ENCODE measurements around the gene SLX4.

Gene SLX4

DNA sequence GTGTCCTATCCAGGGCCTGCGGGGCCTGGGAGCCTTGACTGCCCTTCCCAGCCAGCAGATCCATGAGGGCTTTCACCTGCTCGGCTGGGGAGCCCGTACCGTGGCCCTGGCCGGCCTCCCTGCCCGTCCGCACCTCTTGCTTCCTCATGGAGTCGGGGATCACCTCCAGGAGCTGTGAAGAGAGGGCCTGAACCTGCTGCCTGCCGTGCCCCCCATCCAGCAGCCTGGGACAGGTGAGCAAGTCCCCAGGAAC is 46.6 kb downstream of the SLX4 start:
- DNase-seq, result no peak
- intact Hi-C loops (cut with DNase I), result no loop called here

DNA sequence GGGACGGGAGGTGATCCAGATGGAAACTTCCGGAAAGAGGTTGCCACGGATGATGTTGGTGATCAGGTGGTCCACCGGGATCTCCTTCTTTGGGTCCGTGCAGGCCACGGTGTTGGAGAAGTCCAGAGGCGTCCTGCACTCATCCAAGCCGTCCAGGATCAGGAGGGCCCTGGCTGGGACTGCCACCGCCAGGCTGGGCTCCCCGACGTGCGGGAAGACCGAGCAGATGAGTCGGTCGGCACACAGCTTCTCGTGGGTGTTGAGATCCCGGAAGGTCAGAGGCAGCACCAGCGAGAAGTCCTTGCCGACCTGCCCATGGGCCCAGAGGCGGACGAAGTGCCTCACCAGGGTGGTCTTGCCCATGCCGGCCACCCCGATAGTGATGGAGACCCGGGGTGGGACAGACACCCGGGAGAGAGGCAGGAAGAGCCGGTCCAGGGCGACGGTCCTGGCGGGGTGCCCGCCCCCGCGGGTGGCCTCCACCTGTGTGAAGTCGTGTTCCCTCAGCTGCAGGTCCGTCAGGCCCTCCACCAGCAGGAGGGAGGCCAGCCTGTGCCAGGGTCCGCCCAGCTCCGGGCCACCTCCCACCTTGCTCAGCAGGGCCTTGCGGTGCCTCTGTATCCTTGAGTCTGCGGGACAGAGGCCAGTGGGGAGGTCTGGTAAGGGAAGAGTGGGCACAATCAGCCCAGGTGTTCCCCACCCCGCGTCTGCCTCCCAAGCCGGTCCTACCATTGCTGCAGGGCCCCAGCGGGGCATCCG is 47.1 kb downstream of the SLX4 start:
- DNase-seq, result peak in 1 of 10 donors; percentile 77
- intact Hi-C loops (cut with DNase I), result no loop called here

DNA sequence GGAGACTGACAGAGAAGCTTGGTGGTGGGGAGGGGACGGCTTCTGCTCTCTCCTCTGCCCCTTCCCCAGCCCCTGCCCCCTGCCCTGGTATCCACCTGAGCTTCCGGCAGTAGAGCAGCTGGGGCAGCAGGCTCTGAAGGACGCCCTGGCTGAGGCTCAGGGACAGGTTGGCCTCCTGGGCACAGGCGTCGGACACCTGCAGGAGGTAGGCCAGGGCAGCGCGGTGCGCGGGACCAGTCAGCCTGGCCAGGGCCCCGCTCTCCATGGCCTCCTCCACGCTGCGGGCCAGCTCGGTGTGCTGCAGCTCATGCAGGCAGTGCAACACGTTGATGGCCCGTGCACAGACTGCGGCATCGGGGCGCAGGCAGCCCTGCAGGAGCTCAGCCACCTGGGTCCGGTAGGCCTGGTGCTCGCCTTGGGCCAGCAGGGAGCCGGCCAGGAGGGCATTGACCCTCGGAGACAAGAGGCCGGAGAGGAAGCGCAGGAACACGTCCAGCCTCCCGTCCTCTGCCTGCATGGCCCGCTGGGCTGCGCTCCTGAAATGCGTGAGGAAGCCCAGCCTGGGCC is 48.4 kb downstream of the SLX4 start:
- intact Hi-C loops (cut with DNase I), result no loop called here
- peak in 2 of 10 donors; percentile 66 to 80 for DNase-seq

DNA sequence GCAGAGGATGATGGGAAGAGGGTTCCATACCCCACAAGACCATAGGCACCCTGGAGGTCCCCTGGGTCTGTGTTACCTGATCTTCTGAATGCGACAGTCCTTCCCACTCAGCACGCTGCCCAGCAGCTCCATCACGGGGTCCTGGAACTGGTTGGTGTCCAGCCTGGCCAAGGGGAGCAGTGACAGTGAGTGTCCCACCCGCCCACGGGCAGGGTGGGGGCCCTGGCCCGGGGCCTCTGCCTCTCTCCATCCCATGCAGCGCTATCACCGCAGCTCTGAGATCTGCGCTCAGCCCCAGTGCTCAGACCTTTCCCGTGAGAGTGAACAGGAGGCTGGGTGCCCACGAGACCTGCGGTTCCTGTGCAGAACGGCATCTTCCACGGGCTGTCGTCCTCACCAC is 49.8 kb downstream of the SLX4 start:
- peak in 2 of 10 donors; percentile 40 to 52 for DNase-seq
- intact Hi-C loops (cut with DNase I), result no loop called here

DNA sequence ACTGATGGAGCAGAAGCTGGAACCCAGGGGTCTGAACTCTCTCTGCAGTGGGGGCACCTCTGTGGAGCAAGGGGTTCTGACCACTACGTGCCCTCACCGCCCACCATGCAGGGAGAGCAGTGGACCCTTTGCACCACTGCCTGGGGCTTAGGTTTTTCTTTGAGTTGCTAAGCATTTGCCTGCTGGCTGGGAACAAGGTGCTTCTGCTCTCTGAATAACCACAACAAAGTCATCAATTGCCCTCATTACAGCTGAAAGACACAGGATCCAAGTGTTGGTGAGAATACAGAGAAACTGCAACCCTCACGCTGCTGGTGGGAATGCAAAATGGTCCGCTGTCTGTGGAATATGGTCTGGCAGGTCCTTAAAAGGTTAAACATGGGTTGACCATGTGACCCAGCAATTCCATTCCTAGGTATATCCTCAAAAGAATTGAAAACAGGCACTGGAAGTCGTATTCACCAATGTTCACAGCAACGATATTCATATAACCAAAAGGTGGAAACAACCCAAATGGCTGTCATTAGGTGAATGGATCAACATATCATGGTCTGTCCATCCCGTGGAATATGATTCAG is 57.0 kb downstream of the SLX4 start:
- intact Hi-C loops (cut with DNase I), result no loop called here
- DNase-seq, result peak in 2 of 10 donors; percentile 31 to 36

DNA sequence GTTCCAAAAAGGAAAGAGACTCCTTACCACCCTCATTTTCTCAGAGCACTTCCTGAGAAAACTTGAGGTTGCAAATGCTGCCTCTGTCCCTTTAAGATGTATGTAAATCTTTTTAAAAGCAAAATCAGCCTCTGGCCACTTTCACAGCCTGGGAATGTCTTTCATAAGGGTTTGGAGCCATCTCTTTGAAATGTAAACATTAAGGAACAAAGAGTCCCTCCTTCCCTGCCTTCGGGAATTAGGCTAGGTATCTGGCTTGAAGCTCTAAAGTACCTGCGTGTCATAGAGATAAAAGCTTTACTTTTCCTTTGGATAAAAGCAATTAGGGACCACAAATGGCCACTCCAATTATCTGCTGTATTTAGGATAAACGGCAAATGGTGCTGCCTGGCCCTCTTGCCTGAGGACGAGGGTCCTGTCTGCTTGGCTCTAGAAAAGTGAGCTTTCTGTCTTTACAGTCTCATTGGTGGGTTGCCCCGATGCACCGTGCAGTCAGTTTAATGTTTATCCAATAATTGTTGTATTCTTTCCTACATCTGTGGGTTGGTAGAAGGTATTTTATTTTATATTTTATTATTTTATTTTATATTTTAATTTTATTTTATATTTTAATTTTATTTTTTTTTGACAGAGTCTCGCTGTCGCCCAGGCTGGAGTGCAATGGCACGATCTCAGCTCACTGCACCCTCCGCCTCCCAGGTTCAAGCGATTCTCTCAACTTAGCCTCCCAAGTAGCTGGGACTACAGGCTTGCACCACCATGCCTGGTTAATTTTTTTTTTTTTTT is 58.1 kb downstream of the SLX4 start:
- DNase-seq, result peak in 2 of 10 donors; percentile 13 to 34
- intact Hi-C loops (cut with DNase I), result no loop called here

DNA sequence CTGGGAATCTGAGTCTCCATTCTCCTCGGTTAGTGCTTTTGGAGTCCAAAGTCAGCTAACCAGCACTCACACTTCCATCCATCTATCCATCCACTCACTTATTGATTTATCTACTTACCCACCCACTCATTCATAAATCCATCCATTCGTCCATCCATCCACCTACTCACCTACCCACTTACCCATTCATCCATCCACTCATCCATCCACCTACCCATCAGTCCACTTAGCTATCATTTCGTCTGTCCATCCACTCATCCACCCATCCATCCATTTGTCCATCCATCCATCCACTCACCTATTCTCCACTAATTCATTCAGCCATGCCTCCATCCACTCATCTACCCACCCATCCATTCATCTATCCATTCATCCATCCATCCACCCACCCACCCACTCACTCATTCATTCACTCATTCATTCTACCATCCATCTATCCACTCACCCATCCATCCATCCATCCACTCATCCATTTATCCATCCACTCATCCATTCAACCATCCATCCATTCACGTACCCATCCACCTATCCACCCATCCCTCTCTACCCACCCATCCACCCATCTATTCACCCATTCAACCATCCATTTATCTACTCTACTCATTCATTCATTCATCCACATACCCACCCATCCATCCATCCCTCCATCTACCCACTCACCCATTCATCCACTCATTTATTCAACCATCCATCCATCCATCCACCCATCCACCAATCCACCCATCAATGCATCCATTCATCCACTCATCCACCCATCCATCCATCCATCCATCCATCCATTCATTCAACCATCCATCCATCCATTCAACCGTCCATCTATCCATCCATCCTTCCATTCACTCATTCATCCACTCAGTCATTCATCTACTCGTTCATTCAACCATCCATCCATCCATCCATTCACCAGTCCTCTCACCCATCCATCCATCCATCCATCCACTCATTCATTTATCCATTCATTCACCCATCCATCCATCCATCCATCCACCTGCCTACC is 60.3 kb downstream of the SLX4 start:
- no peak for DNase-seq
- intact Hi-C loops (cut with DNase I), result no loop called here

DNA sequence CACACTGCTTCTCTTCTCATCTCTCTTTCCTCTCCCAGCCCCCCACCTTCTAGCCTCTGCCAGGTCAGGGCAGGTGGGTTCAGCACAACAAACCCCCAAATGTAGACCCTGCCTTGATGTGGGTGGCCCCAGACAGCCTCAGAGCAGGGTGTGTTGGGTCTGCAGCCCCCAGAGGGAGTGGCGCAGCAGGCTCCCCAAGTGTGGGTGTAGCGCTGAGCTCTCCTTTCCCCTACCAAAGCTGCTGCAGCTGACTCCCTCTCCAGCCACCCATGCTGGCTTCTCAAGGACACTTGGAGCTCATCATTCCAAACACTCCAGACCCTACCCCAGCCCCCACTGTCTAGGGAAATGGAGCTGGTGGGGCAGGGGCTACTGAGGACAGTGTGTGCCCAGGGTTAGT is 61.5 kb downstream of the SLX4 start:
- peak in 1 of 10 donors; percentile 55 for DNase-seq
- intact Hi-C loops (cut with DNase I), result no loop called here

DNA sequence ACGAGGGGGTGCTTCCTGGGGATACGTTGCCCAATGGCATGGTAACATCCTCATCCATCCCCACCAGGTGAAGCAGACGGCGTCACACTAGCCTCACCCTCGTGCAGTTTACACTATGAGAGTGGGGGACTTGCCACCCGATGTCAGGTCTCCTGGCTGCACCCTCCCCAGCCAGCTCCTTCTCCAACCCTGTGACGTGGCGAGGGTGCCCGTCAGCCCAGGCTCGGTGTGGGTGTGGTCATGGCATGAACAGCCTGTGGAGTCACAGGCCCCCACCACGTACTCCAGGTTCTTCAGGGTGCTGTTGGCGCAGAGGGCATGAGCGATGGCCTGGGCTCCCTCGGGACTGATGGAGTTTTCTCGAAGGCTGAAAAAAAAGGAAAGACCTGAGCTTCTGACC is 62.5 kb downstream of the SLX4 start:
- peak in 1 of 10 donors; percentile 57 for DNase-seq
- intact Hi-C loops (cut with DNase I), result no loop called here

DNA sequence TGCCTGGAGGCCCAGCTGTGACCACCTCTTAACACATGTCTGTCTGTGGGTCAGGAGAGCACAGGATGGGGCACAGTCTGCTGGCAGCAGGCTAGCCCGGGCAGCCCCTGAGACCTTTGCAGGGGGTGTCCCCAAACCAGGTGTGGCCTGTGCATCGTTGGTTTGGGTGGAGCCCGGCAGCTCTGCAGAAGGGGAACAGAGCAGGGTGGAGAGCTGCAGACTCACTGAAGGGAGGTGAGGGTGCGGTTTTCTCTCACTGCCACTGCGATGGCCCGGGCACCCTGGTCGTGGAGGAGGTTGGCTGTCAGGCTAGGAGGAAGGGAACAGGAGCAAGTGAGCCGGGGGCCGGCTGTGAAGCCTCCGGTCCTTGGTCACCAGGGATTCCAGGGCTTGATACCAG is 63.0 kb downstream of the SLX4 start:
- intact Hi-C loops (cut with DNase I), result no loop called here
- DNase-seq, result no peak

DNA sequence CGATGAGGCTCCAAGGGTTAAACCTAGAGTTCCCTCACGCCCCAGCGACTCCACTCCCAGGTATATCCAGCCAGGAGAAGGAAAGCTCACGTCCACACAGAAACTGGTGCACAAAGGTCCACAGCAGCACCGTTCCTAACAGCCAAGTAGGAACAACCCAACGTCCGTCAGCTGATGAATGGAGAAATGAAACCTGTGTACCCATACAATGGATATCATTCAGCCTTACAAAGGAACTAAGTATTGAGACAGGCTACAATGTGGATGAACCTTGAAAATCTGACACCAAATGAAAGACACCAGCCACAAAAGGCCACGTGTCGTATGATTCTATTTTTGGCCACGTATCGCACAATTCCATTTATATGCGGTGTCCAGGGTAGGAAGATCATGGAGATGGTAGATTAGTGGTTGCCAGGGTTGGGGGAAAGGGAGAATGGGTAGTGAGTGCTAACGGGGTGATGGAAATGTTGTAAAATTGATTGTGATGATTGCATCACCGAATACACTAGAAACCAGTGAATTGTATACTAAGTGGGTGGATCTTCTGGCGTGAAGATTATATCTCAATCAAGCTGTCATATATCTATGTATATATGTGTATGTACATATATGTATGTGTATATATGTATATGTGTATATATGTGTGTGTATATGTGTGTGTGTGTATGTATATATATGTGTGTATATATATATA is 64.3 kb downstream of the SLX4 start:
- no peak for DNase-seq

DNA sequence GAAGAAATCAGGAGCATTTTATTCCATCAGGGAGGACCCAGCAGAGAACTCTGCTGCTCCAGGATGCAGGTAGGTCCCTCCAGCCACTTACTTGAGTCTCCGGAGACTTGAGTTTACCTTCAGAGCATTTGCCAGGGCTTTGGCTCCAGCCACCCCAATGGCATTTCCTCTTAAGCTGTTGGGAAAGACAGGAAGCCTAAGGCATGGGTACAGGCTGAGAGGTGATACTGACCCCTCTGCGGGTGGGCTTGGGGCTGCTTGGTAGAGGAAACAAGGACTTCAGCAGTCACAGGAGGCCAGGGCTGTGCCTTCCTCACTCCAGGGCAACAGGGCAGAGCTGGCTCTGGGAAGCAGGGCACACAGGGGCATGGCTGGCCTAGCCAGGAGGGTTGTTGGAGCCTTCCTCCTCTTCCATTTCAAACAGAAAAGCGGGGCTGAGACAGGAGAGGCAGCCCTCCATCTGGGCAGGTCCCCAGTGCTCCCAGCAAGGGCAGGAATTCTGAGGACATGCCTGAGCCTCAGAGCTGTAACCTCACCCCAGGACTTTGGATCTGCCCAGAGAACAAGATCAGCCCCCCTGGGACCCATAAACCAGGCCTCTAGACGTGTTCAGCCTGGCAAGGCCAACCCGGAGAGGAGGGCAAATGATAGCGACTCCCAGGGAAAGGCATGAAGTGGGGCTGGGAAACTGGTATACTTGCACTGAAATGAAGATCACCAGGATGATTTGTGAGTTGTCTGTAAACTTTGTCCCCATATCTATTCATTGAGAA is 68.6 kb downstream of the SLX4 start:
- no peak for DNase-seq
- intact Hi-C loops (cut with DNase I), result no loop called here

More for the DNA sequence above, 64.3 kb downstream of the SLX4 start:
- intact Hi-C loops (cut with DNase I), result no loop called here

DNA sequence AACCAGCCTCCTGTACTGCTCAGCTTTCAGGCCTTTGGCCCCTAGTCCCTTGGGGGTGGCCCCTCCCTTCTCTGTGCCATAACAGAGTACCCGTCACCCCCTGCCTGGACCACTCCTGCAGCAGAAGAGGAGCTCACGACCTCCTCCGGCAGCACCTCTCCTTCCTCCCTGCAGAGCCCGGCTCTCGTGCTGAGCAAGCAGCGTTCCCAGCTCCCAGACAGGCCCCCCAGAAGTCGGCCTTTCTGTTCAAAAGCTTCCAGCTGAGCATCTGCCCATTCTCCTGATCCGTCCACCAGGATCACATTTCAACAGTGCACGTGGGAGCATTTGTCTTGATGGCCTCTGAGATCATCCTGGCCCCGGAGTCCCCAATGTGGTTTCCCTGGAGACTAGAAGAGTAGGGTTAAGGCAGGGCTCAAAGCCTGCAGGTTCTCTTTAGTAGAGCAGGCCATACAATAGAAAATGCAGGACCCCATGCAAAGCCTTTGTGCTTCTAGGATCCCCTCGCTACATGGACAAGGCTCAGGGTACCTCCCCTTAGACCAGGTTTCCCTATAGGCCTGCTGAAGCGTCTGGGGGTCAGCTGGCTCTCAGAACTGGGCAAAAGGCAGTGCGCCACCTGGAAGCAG is 69.8 kb downstream of the SLX4 start:
- intact Hi-C loops (cut with DNase I), result no loop called here
- DNase-seq, result no peak

DNA sequence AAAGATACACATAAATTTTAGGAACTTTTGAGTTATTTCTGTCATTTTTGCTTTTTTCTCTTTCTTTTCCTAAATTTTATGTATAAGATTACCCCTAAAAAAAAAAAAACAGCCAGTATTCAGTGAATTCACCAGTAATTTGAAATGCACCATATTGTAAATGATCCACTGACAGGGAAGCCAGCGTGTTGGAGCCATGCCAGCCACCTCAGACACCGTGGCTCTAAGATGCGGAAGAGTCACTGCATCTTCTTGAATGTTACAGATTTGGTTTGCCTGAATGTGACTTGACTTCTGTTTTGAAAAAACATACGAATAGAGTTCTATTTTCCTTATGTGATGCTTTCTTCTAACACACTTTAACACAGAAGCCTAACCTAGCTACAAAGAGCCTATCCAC is 73.2 kb downstream of the SLX4 start:
- no peak for DNase-seq
- intact Hi-C loops (cut with DNase I), result no loop called here

DNA sequence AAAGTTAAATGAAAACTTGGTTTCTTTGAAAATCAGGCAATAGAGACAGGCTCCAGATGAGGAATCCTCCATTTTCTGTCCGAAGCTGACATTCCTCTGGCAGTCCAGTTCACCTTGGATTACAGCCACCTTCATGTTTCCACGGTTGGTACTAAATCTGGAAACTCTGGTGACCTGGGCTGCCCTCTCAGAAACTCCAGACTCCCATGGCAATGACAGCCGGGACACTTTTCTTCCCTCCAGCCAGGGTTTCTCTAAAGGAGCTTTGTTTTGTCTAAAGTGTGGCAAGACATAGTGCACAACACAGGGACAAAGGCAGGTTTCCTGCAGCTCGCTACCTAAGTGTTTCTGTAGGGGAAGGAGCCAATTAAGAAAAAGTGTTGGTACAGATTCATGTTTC is 74.6 kb downstream of the SLX4 start:
- intact Hi-C loops (cut with DNase I), result no loop called here

DNA sequence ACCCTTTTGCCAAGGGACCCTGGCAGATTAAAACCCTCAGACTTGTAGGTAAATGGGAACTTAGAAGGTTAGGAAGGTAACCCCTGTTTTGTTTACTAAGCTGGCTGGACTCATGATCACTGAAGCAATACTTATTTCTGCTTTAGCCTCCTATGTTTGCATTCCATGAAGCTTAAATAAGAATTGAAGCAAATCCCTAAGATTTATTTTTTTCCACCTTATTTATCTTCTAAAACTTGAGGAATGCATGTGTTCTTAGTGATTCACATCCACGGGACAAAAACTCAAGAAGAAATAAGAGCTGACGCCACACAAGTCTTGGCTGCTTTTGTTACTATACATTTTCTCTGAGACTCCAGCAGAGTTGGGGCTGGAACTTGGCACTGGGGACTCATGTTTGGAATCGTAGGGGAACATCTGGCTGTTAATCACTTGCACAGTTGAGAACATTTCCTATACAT is 75.1 kb downstream of the SLX4 start:
- intact Hi-C loops (cut with DNase I), result no loop called here
- no peak for DNase-seq

More for the DNA sequence above, 74.6 kb downstream of the SLX4 start:
- DNase-seq, result no peak

DNA sequence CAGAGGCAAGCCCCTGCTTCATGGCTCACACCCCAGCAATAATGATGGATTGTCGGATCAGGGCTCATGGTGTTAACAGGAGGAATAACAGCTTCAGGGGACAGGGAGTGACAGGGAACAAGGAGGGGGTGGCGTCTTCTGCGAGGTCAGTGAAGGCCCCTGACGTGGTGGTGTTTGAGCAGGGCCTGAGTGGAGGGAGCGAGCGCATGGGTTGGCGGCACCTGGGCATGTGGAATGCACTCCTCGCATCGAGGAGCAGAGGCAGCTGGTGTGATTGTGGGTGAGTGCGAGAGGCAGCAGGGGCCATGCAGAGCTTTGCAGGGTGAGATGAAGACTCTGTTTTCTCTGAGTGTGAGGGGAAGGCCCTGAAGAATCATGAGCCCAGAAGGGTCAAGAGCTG is 77.3 kb downstream of the SLX4 start:
- intact Hi-C loops (cut with DNase I), result no loop called here
- no peak for DNase-seq

DNA sequence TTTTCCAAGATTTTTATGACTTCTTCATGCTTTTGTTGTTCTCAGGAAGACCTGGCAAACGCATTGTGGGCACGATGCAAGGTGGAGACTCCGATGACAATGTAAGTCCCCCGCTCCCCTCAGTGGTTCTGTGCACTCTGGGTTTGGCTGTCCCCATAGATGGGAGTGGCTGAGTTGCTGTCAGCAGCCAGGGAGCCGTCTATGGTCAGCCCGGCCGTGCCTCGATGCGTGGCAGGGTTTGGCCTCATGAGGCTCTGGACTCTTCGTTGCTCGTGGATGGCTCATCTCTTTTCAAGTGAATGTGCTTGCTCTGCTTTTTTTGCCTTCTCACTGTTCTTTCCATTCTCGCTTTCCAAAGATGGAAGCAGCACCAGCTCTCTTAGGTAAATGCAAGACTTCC is 78.7 kb downstream of the SLX4 start:
- intact Hi-C loops (cut with DNase I), result no loop called here
- no peak for DNase-seq
